ENCODE data around the gene SCG5. TPM values are rescaled to one million over a fixed set of nuclear protein-coding genes. Genes with fewer than 3 reads are reported as not detected.

SCG5 gene
- total and polyA plus RNA-seq, 2 donors (not counting 3 experiments of a cell fraction or from before 2014, with no cell fraction given), result 3.3 to 3.9 TPM

GRCh38 chr15:32729700-32730395 is 88.3 kb downstream of the SCG5 start:
- dilution Hi-C loops (cut with MboI; ENCODE audit: extremely low pct_ligation_motif_present, low sequenced_read_pairs), result no loop called here
- intact Hi-C loops (cut with micrococcal nuclease), result loop anchor here (10.0 kb wide), 1 partner anchor 55 kb away; no protein-coding TSS in a partner anchor
- Histone ChIP-seq H3K4me1 (ENCODE audit: control insufficient read depth, extremely low read depth, insufficient read depth, low read length) (no peaks in the 10 kb centered on the region), H3K9ac (replicated peaks; ENCODE audit: extremely low read depth, insufficient read depth, low read length) (no peak overlapping the region), H3K4me3 (replicated peaks in 1 of 3; ENCODE audit: insufficient read depth in 1 of 3, low read depth in 1 of 3, low read length in 3 of 3) (no peak overlapping the region), H3K9me1 (replicated peaks; ENCODE audit: control insufficient read depth, extremely low read depth, insufficient read depth, low read length) (no peaks in the 10 kb centered on the region), H2AFZ (ENCODE audit: low read depth, low read length) (no peak overlapping the region), H3K36me3 (ENCODE audit: control insufficient read depth in 2 of 2, extremely low read depth in 1 of 2, insufficient read depth in 2 of 2, low read length in 2 of 2) (no peaks in the 10 kb centered on the region), H4K20me1 (replicated peaks; ENCODE audit: control insufficient read depth, extremely low read depth, insufficient read depth, low read length) (no peaks in the 10 kb centered on the region), H3K9me3 (replicated peaks; ENCODE audit: control insufficient read depth, insufficient read depth, low read length) (no peaks in the 10 kb centered on the region), H3K27ac (ENCODE audit: insufficient read depth, low read depth, low read length) (no peak overlapping the region), H3K27me3 (ENCODE audit: control insufficient read depth in 2 of 2, insufficient read depth in 2 of 2, low read length in 2 of 2) (peaks cover 14 to 15% of the 10 kb centered on the region in 2 experiments), H3K4me2 (ENCODE audit: insufficient read depth, low read length) (no peak overlapping the region), H3K79me2 (ENCODE audit: control insufficient read depth, insufficient read depth, low read length) (no peaks in the 10 kb centered on the region)
- no peak for TF ChIP-seq EZH2 (IDR thresholded peaks at IDR 0.05; ENCODE audit: borderline replicate concordance, low read depth, low read length, severe bottlenecking)
- TF ChIP-seq MYC (IDR thresholded peaks at IDR 0.05; ENCODE audit: low read depth, low read length), result no peak
- no peak for TF ChIP-seq MAX (IDR thresholded peaks at IDR 0.05; ENCODE audit: insufficient read depth, insufficient read length)
- no peak for TF ChIP-seq CTCF (IDR thresholded peaks at IDR 0.05; ENCODE audit: extremely low read depth in 1 of 2, insufficient read depth in 1 of 2, low read depth in 1 of 2, low read length in 2 of 2)
- TF ChIP-seq POLR2AphosphoS5 (IDR thresholded peaks at IDR 0.05; ENCODE audit: insufficient read depth, low read depth, low read length), result no peak
- TF ChIP-seq FOS (IDR thresholded peaks at IDR 0.05; ENCODE audit: borderline replicate concordance, insufficient read depth, low read length), result no peak
- TF ChIP-seq JUN (IDR thresholded peaks at IDR 0.05; ENCODE audit: borderline replicate concordance, insufficient read depth, insufficient read length, low read depth), result no peak
- no peak for TF ChIP-seq GATA2 (IDR thresholded peaks at IDR 0.05; ENCODE audit: insufficient read depth, insufficient read length, low read depth, low read length)
- TF ChIP-seq POLR2A (IDR thresholded peaks at IDR 0.05; ENCODE audit: low read depth, low read length), result no peak
- no TSS peak for BruUV-seq (replicated peaks)
- FAIRE-seq, result no peak
- DNase-seq (ENCODE audit: low read depth, low spot score), result no peak
- POLR2A ChIA-PET, result no interaction called here
- CTCF ChIA-PET, result interaction anchor here (0.6 kb wide), 1 partner anchor 178 kb away, joined by 4 read pairs; no protein-coding TSS in a partner anchor
